H9 (cell line): ENCODE data around the gene ARHGAP22. TPM values are rescaled to one million over a fixed set of nuclear protein-coding genes. Genes with fewer than 3 reads are reported as not detected.

Experiments
- DNase-seq: peaks from one replicate; pipeline ENCODE4 v3.0.0-alpha.2; 2017
- H2AFZ ChIP-seq: one replicate; pipeline ENCODE4 v1.6.1; 2013; ENCODE audit warnings: mild to moderate bottlenecking, low read length, control low read depth, moderate library complexity
- H2AK5ac ChIP-seq: 2 replicates; pipeline ENCODE4 v1.6.1; 2013; ENCODE audit warnings: low read length, control low read depth, mixed read lengths; ENCODE audit not compliant: insufficient read length
- H2BK120ac ChIP-seq: one replicate; pipeline ENCODE4 v1.6.1; 2013; ENCODE audit warnings: low read depth, mild to moderate bottlenecking, low read length, control low read depth, inconsistent platforms; ENCODE audit not compliant: poor library complexity, severe bottlenecking
- H2BK12ac ChIP-seq: 2 replicates; pipeline ENCODE4 v1.6.1; 2013; ENCODE audit warnings: low read length, control low read depth, mixed read lengths, low read depth; ENCODE audit not compliant: insufficient read length
- H2BK15ac ChIP-seq: 2 replicates; pipeline ENCODE4 v1.6.1; 2013; ENCODE audit warnings: low read depth, low read length, control low read depth
- H2BK20ac ChIP-seq: one replicate; pipeline ENCODE4 v1.6.1; 2013; ENCODE audit warnings: low read depth, mild to moderate bottlenecking, low read length, control low read depth, inconsistent platforms; ENCODE audit not compliant: poor library complexity, severe bottlenecking
- H2BK5ac ChIP-seq: 2 replicates; pipeline ENCODE4 v1.6.1; 2013; ENCODE audit warnings: low read length, control low read depth, mixed read lengths; ENCODE audit not compliant: insufficient read length
- H3K14ac ChIP-seq: 2 replicates; pipeline ENCODE4 v1.6.1; 2013; ENCODE audit warnings: low read length, control low read depth; ENCODE audit not compliant: insufficient read depth
- H3K18ac ChIP-seq: 2 replicates; pipeline ENCODE4 v1.6.1; 2013; ENCODE audit warnings: low read depth, mild to moderate bottlenecking, mixed read lengths, low read length, control low read depth; ENCODE audit not compliant: insufficient read length
- H3K23ac ChIP-seq: 2 replicates; pipeline ENCODE4 v1.6.1; 2013; ENCODE audit warnings: low read length, control low read depth, mixed read lengths, low read depth; ENCODE audit not compliant: insufficient read length
- H3K23me2 ChIP-seq: 2 replicates; pipeline ENCODE4 v1.6.1; 2013; ENCODE audit warnings: low read depth, mild to moderate bottlenecking, mixed read lengths, low read length, control low read depth; ENCODE audit not compliant: insufficient read length, poor library complexity, severe bottlenecking
- H3K27ac ChIP-seq: 2 replicates; pipeline ENCODE4 v1.5.1; 2013; ENCODE audit warnings: low read length, control low read depth, mixed read lengths, low read depth; ENCODE audit not compliant: insufficient read length
- H3K27me3 ChIP-seq: 2 replicates; pipeline ENCODE4 v1.6.1; 2013; ENCODE audit warnings: low read length, control low read depth, inconsistent platforms; ENCODE audit not compliant: insufficient read depth
- H3K4ac ChIP-seq: 2 replicates; pipeline ENCODE4 v1.6.1; 2013; ENCODE audit warnings: low read depth, mild to moderate bottlenecking, control low read depth, inconsistent platforms, low read length, moderate library complexity
- H3K4me1 ChIP-seq: 2 replicates; pipeline ENCODE4 v1.6.1; 2013; ENCODE audit warnings: low read length, control low read depth, inconsistent platforms; ENCODE audit not compliant: insufficient read depth
- H3K4me2 ChIP-seq: 2 replicates; pipeline ENCODE4 v1.6.1; 2013; ENCODE audit warnings: low read length, control low read depth, mixed read lengths; ENCODE audit not compliant: insufficient read length, insufficient read depth
- H3K56ac ChIP-seq: 2 replicates; pipeline ENCODE4 v1.6.1; 2013; ENCODE audit warnings: low read depth, mild to moderate bottlenecking, mixed read lengths, low read length, control low read depth; ENCODE audit not compliant: insufficient read length
- H3K79me1 ChIP-seq: 2 replicates; pipeline ENCODE4 v1.6.1; 2013; ENCODE audit warnings: low read depth, mild to moderate bottlenecking, moderate library complexity, low read length, control low read depth, inconsistent platforms; ENCODE audit not compliant: insufficient read depth, poor library complexity, severe bottlenecking
- H3K79me2 ChIP-seq: 2 replicates; pipeline ENCODE4 v1.6.1; 2013; ENCODE audit warnings: low read length, control low read depth, inconsistent platforms; ENCODE audit not compliant: insufficient read depth
- H3K9ac ChIP-seq: 2 replicates; pipeline ENCODE4 v1.6.1; 2013; ENCODE audit warnings: low read length, control low read depth, mixed read lengths; ENCODE audit not compliant: insufficient read length; ENCODE audit errors: extremely low read depth
- H3K9me3 ChIP-seq: one replicate; pipeline ENCODE4 v1.6.1; 2013; ENCODE audit warnings: low read depth, low read length, inconsistent platforms; ENCODE audit not compliant: control insufficient read depth
- H3T11ph ChIP-seq: one replicate; pipeline ENCODE4 v1.6.1; 2013; ENCODE audit warnings: mild to moderate bottlenecking, low read length, control low read depth, inconsistent platforms
- H4K20me1 ChIP-seq: one replicate; pipeline ENCODE4 v1.6.1; 2013; ENCODE audit not compliant: control insufficient read depth, insufficient read length, insufficient read depth
- H4K5ac ChIP-seq: 2 replicates; pipeline ENCODE4 v1.6.1; 2013; ENCODE audit warnings: low read depth, mild to moderate bottlenecking, mixed read lengths, low read length, control low read depth; ENCODE audit not compliant: insufficient read length
- H4K8ac ChIP-seq: replicated peaks from 2 replicates; pipeline ENCODE4 v1.6.1; 2013; ENCODE audit warnings: low read length, control low read depth, mixed read lengths, low read depth; ENCODE audit not compliant: insufficient read length
- H4K91ac ChIP-seq: 2 replicates; pipeline ENCODE4 v1.6.1; 2013; ENCODE audit warnings: low read depth, mild to moderate bottlenecking, moderate library complexity, mixed read lengths, low read length, control low read depth; ENCODE audit not compliant: insufficient read length
- H3K27ac Mint-ChIP-seq, 3 experiments: 2 replicates in 2 of 3; 3 replicates in 1 of 3; pipeline ENCODE4 v1.8.0; 2020 to 2021; ENCODE audit warnings: mixed read lengths in 3 of 3, mild to moderate bottlenecking in 1 of 3, moderate library complexity in 1 of 3
- H3K27me3 Mint-ChIP-seq: 2 replicates; pipeline ENCODE4 v1.8.0; 2021; ENCODE audit warnings: low read depth, mild to moderate bottlenecking, moderate library complexity, mixed read lengths
- H3K36me3 Mint-ChIP-seq, 3 experiments: 2 replicates in 2 of 3; 3 replicates in 1 of 3; pipeline ENCODE4 v1.8.0; 2020 to 2021; ENCODE audit warnings: low read depth in 3 of 3, mixed read lengths in 3 of 3; ENCODE audit not compliant: insufficient read depth in 1 of 3
- H3K4me1 Mint-ChIP-seq, 2 experiments: 2 replicates each; pipeline ENCODE4 v1.8.0; 2020; ENCODE audit warnings: mixed read lengths in 2 of 2
- H3K4me3 Mint-ChIP-seq, 2 experiments: 2 replicates in 1 of 2; 3 replicates in 1 of 2; pipeline ENCODE4 v1.8.0; 2020 to 2021; ENCODE audit warnings: mild to moderate bottlenecking in 2 of 2, mixed read lengths in 2 of 2, moderate library complexity in 1 of 2
- H3K9me3 Mint-ChIP-seq, 2 experiments: 2 replicates in 1 of 2; 3 replicates in 1 of 2; pipeline ENCODE4 v1.8.0; 2020; ENCODE audit warnings: mild to moderate bottlenecking in 2 of 2, mixed read lengths in 2 of 2, moderate library complexity in 1 of 2
- CTCF ChIP-seq: fragments of 200-600 bp; sonication (generic); conservative IDR thresholded peaks from 3 replicates; pipeline ENCODE4 v1.8.0; 2021; ENCODE audit warnings: antibody characterized with exemption, mild to moderate bottlenecking
- WGBS: extraction: QIAGEN DNeasy Blood & Tissue Kit; methylation state at CpG from one replicate; pipeline ENCODE4 v1.1.7; 2013; ENCODE audit warnings: missing lambda C conversion rate, low lambda C conversion rate, mixed read lengths; ENCODE audit not compliant: insufficient read length; ENCODE audit errors: extremely low coverage; 5-methylcytosine and 5-hydroxymethylcytosine counted together
- total RNA-seq: library from RNA; stranded (reverse); gene quantifications from 2 replicates; pipeline ENCODE4 v1.2.1, GENCODE V29; 2021

ARHGAP22 gene
- total RNA-seq, 1 experiment from 2014 or later: 7.4 TPM

GRCh38 chr10:48611133-48611532 is 6.3 kb upstream of the ARHGAP22 start:
- no peak for DNase-seq
- no peak overlapping the region for H3K18ac ChIP-seq
- H3K9me3 ChIP-seq: no peaks in the 10 kb centered on the region
- H2BK12ac ChIP-seq: no peak overlapping the region
- no peak overlapping the region for H3K4me2 ChIP-seq
- no peak overlapping the region for H3K4ac ChIP-seq
- no peak overlapping the region for H3K27ac ChIP-seq
- H3K23me2 ChIP-seq: no peaks in the 10 kb centered on the region
- H3K27me3 Mint-ChIP-seq: peaks cover 25% of the 10 kb centered on the region
- H3K79me1 ChIP-seq: no peaks in the 10 kb centered on the region
- no peak overlapping the region for H4K8ac ChIP-seq
- no peak overlapping the region for H2AFZ ChIP-seq
- H3K23ac ChIP-seq: no peak overlapping the region
- peaks cover 12 to 18% of the 10 kb centered on the region in 2 experiments for H3K4me1 Mint-ChIP-seq
- no peak overlapping the region for H4K5ac ChIP-seq
- WGBS: no CpG with 5 or more reads among the region's 4 CpGs
- H2BK5ac ChIP-seq: no peak overlapping the region
- no peaks in the 10 kb centered on the region for H4K20me1 ChIP-seq
- H2BK15ac ChIP-seq: no peak overlapping the region
- no peak for TF ChIP-seq CTCF
- H3K36me3 Mint-ChIP-seq: no peaks in the 10 kb centered on the region; a peak in 1 of 7 replicates
- H3K9me3 Mint-ChIP-seq: peaks cover 0 to 3% of the 10 kb centered on the region in 2 experiments; a peak in 1 of 5 replicates
- H2AK5ac ChIP-seq: no peak overlapping the region
- H3K9ac ChIP-seq: no peak overlapping the region
- H3K27ac Mint-ChIP-seq: no peak overlapping the region
- no peak overlapping the region for H3K56ac ChIP-seq
- no peak overlapping the region for H4K91ac ChIP-seq
- no peak overlapping the region for H2BK20ac ChIP-seq
- H3T11ph ChIP-seq: no peak overlapping the region
- 0 out of 2 replicates have a peak, but pooled peaks cover 4% of the 10 kb centered on the region for H3K4me1 ChIP-seq
- H2BK120ac ChIP-seq: no peak overlapping the region
- no peaks in the 10 kb centered on the region for H3K79me2 ChIP-seq
- H3K14ac ChIP-seq: no peak overlapping the region
- H3K27me3 ChIP-seq: no peaks in the 10 kb centered on the region
- no peak overlapping the region for H3K4me3 Mint-ChIP-seq
